Uterus (tissue), 4 donors: ENCODE measurements around the gene PTPRN2. TPM values are rescaled to one million over a fixed set of nuclear protein-coding genes. Genes with fewer than 3 reads are reported as not detected.

ENCODE experiments used
- DNase-seq, 2 donors: peaks; one replicate each; pipeline ENCODE4 v3.0.0-alpha.2; 2019 to 2020
- H3K27ac ChIP-seq, 2 donors: fragments of 200-600 bp; sonication (generic); 1 replicate in 1 of 2; 2 replicates in 1 of 2; pipeline ENCODE4 v1.5.1; 2016 to 2018
- H3K27me3 ChIP-seq, 2 donors: fragments of 200-600 bp; sonication (generic); one replicate each; pipeline ENCODE4 v1.5.1; 2018 to 2019; ENCODE audit warnings: control low read depth in 1 of 2
- H3K36me3 ChIP-seq, 2 donors: fragments of 200-600 bp; sonication (generic); one replicate each; pipeline ENCODE4 v1.5.1; 2019; ENCODE audit warnings: control low read depth in 1 of 2
- H3K4me1 ChIP-seq, 2 donors: fragments of 200-600 bp; sonication (generic); one replicate each; pipeline ENCODE4 v1.5.1; 2018 to 2019; ENCODE audit warnings: control low read depth in 1 of 2
- H3K4me3 ChIP-seq, 2 donors: fragments of 200-600 bp; sonication (generic); 1 replicate in 1 of 2; 2 replicates in 1 of 2; pipeline ENCODE4 v1.5.1; 2018 to 2019; ENCODE audit warnings: mild to moderate bottlenecking in 1 of 2
- H3K9me3 ChIP-seq, 2 donors: fragments of 200-600 bp; sonication (generic); one replicate each; pipeline ENCODE4 v1.5.1; 2019; ENCODE audit warnings: control low read depth in 1 of 2
- POLR2A ChIP-seq, 2 donors: fragments of 450-650 bp; IDR thresholded peaks; one replicate each; pipeline ENCODE4 v1.6.1; 2016; ENCODE audit warnings: antibody characterized with exemption in 2 of 2, mild to moderate bottlenecking in 1 of 2, moderate library complexity in 1 of 2
- intact Hi-C: fragments of 100-400 bp; cut with DNase I; formaldehyde crosslinking; loops from one replicate; pipeline ENCODE4 v1.15.1; 2023; ENCODE audit warnings: low total_unique reads
- total RNA-seq, 4 donors: library from RNA; depleted of rRNA in 3 of 4; stranded (reverse); fragments of >200 nt in 3 of 4; gene quantifications; one replicate each; pipeline versions ENCODE4 v1.1.0 to v1.2.4, GENCODE V29; 2014 to 2023
- TF ChIP-seq, protein P1 (sequence below), 4 experiments: fragments of 200-600 bp in 2 of 4; fragments of 450-650 bp in 2 of 4; sonication (generic) in 2 of 4; IDR thresholded peaks; one replicate each; pipeline ENCODE4 v1.5.1; 2016 to 2019; ENCODE audit warnings: antibody characterized with exemption in 4 of 4, mild to moderate bottlenecking in 2 of 4, moderate library complexity in 1 of 4
- donor health status: DM: yes; HTN: yes; CAD: no.

PTPRN2 gene
- total RNA-seq, 4 donors from 2014 or later: 1.2 to 5.2 (median 2.3) TPM

DNA sequence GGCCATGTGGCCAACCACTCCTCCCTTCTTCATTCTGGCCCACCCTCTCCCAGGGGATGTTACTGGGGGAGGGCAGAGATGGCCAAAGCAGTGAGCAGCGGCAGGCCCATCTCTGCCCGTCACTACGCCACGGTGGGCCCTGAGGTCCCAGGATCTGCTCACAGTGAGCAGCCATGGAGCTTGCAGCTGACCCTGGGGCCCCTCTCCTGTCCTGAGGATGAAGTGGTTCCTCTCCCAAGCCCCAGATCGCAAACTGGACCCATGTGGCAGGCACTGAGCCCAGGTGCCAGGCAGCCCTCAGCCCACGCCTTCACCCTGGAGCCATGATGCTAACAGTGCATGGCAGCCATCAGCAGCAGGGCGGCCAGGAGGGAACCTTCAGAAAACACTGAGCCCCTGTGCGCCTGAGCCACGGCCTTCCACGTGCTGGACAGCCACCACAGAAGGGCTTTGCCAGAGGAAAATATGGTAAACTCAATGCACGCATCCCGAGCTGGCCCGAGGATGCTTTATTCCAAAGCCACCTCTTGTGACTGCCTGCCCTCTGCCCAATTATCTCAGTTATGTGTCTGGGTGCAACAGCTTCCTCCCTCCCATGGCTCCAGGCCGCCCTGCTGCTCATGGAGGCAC lies 485.7 kb downstream of the PTPRN2 start:
- Histone ChIP-seq H3K27me3 (no peaks in the 10 kb centered on the region), H3K4me1 (no peaks in the 10 kb centered on the region), H3K9me3 (no peaks in the 10 kb centered on the region), H3K36me3 (no peaks in the 10 kb centered on the region), H3K4me3 (no peak overlapping the region), H3K27ac (no peak overlapping the region)
- no peak for TF ChIP-seq POLR2A (IDR thresholded peaks at IDR 0.05)
- TF ChIP-seq, protein P1, sequence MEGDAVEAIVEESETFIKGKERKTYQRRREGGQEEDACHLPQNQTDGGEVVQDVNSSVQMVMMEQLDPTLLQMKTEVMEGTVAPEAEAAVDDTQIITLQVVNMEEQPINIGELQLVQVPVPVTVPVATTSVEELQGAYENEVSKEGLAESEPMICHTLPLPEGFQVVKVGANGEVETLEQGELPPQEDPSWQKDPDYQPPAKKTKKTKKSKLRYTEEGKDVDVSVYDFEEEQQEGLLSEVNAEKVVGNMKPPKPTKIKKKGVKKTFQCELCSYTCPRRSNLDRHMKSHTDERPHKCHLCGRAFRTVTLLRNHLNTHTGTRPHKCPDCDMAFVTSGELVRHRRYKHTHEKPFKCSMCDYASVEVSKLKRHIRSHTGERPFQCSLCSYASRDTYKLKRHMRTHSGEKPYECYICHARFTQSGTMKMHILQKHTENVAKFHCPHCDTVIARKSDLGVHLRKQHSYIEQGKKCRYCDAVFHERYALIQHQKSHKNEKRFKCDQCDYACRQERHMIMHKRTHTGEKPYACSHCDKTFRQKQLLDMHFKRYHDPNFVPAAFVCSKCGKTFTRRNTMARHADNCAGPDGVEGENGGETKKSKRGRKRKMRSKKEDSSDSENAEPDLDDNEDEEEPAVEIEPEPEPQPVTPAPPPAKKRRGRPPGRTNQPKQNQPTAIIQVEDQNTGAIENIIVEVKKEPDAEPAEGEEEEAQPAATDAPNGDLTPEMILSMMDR (IDR thresholded peaks at IDR 0.05): no peak
- no peak for DNase-seq
- intact Hi-C loops: no loop called here

DNA sequence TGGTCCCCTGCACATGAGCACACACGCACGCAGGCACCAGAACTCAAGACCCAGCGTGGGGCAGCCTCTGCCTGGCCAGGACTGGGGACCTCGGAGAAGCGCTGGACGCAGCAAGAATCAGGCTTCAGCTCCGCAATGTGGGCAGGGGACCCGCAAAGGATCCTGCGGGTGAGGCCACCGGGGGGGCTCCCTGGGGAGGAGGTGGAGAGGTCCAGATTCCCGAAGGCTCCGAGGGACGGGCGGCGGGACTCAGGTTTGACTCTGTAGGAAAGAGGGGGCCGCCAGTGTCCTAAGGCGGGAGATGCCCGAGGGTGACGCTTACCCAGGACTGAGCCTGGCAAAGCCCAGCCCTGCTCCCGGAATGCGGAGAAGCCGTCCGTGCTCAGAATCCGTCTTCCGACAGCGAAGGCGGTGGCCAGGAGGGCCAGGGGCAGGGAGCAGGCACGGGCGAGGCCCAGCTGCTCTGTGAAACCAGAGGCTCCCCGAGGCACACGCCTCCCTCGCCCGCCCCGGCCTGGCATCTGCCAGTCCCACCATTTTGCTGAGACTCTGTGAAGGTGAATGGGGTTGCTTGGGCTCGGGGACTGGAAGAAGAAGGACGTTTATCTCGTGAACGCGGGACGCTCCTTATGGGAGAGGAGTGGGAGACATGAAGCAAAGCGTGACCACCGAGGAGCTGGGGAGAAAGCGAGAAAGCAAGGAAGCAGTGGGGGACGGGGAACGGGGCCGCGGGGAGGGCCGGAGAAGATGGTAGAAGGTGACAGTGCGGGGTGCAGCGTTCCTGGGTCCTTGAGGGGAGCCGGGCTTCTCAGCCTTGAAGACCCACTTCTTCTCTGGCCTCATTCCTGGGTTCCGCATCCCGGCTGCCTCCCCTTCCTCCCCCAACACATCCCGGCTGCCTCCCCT lies 489.2 kb downstream of the PTPRN2 start:
- Histone ChIP-seq H3K27ac (no peak overlapping the region), H3K4me1 (no peaks in the 10 kb centered on the region), H3K36me3 (no peaks in the 10 kb centered on the region), H3K27me3 (no peaks in the 10 kb centered on the region), H3K4me3 (no peak overlapping the region), H3K9me3 (no peaks in the 10 kb centered on the region)
- DNase-seq: no peak
- intact Hi-C loops: no loop called here
- TF ChIP-seq, protein P1 (IDR thresholded peaks at IDR 0.05): no peak
- TF ChIP-seq POLR2A (IDR thresholded peaks at IDR 0.05): no peak

DNA sequence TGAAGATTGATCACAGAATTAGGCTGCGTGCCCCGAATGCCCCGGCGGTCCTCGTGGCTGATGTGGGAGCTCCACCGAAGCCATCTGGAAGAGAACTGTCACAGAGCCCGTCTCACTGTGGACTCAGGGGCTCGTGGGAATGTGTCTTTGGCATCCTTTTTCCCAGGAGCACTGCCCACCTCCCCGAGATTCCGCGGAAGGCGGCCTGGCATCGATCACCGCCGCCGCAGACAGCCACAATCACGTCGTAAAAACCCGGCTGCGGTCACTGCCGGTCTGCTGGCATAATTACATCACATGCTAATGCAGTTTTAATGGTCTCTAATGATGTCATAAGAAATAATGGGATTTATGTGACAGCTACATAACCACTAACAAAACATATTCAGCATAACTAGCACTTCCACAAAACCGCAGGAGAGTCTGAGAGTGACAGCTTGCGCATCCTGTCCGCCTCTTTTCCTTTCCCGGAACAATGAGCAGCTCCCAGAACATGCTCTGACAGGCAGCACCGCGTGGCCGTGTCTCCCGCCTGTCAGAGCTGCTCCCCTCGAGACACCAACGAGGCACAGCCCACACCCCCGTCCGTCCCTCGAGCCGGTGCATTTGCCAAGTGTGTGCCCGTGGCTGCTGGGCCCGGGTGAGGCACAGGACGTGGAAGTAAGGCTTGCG lies 490.0 kb downstream of the PTPRN2 start:
- TF ChIP-seq POLR2A (IDR thresholded peaks at IDR 0.05): no peak
- TF ChIP-seq, protein P1 (IDR thresholded peaks at IDR 0.05): no peak
- H3K4me3 ChIP-seq: no peak overlapping the region
- no peaks in the 10 kb centered on the region for H3K4me1 ChIP-seq
- intact Hi-C loops: no loop called here
- no peaks in the 10 kb centered on the region for H3K9me3 ChIP-seq
- no peak for DNase-seq
- H3K27me3 ChIP-seq: no peaks in the 10 kb centered on the region
- no peak overlapping the region for H3K27ac ChIP-seq
- H3K36me3 ChIP-seq: no peaks in the 10 kb centered on the region

DNA sequence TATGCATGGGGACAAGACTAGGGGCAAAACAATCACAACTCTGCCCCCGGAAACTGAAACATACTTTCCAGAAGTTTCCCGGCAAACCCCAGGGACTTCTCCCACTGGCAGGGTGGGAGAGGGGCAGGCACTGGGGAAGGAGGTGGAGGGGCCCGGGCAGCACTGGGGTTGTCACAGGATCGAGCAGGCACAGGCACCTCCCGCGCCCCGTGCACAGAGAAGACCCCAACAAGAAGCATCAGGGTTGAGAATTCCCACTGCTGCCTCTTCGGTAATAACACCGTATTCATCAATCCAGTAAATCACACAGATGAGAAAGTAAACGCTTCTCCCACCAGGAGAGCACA lies 490.5 kb downstream of the PTPRN2 start:
- Histone ChIP-seq H3K27me3 (no peaks in the 10 kb centered on the region), H3K36me3 (no peaks in the 10 kb centered on the region), H3K27ac (no peak overlapping the region), H3K9me3 (no peaks in the 10 kb centered on the region), H3K4me1 (no peaks in the 10 kb centered on the region), H3K4me3 (no peak overlapping the region)
- no peak for DNase-seq
- intact Hi-C loops: no loop called here
- TF ChIP-seq POLR2A (IDR thresholded peaks at IDR 0.05): no peak
- TF ChIP-seq, protein P1 (IDR thresholded peaks at IDR 0.05): no peak

DNA sequence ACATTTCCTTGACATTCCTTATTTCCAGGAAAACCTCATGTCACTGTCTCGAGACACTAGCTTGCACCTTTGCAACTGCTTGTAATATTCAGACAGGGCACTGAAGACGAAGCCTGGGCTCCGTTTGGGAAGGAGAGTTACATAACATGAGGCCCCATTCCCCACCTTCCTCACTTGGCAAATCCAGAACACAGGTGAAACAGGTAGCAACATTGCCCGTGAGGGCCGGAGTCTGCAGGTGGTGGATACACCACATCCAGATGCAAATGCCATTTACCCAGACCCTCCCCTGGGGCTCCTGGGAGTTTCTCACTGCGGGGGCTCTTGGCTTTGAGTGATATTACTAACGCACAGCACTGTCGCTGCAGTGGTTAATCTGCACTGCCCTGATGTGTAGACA lies 491.0 kb downstream of the PTPRN2 start:
- no peaks in the 10 kb centered on the region for H3K4me1 ChIP-seq
- H3K9me3 ChIP-seq: no peaks in the 10 kb centered on the region
- H3K27me3 ChIP-seq: no peaks in the 10 kb centered on the region
- intact Hi-C loops: no loop called here
- no peak for TF ChIP-seq POLR2A (IDR thresholded peaks at IDR 0.05)
- TF ChIP-seq, protein P1 (IDR thresholded peaks at IDR 0.05): no peak
- DNase-seq: no peak
- no peaks in the 10 kb centered on the region for H3K36me3 ChIP-seq
- no peak overlapping the region for H3K4me3 ChIP-seq
- H3K27ac ChIP-seq: no peak overlapping the region
